CD14-positive monocyte (primary cell): ENCODE results near the gene SVIL. TPM values are rescaled to one million over a fixed set of nuclear protein-coding genes. Genes with fewer than 3 reads are reported as not detected.

ENCODE experiments used
- DNase-seq, 3 donors: peaks; one replicate each; pipeline ENCODE4 v3.0.0-alpha.2; 2011 to 2022
- H2AFZ ChIP-seq: 2 replicates; pipeline ENCODE4 v1.6.0; 2012; ENCODE audit warnings: mild to moderate bottlenecking, low read depth, low read length, inconsistent platforms; ENCODE audit not compliant: insufficient read depth, poor library complexity, severe bottlenecking
- H3K27ac ChIP-seq, 2 donors: 1 replicate in 1 of 2; 2 replicates in 1 of 2; pipeline ENCODE4 v1.5.1; 2012 to 2013; ENCODE audit warnings: low read length in 2 of 2, control low read depth in 1 of 2, inconsistent platforms in 1 of 2, low read depth in 1 of 2, mild to moderate bottlenecking in 1 of 2
- H3K27me3 ChIP-seq, 2 donors: one replicate each; pipeline versions ENCODE4 v1.6.0 to v1.6.1; 2011 to 2013; ENCODE audit warnings: low read length in 2 of 2; ENCODE audit not compliant: control insufficient read depth in 2 of 2, insufficient read depth in 2 of 2
- H3K36me3 ChIP-seq, 2 donors: replicated peaks in 1 of 2; 1 replicate in 1 of 2; 2 replicates in 1 of 2; pipeline versions ENCODE4 v1.5.1 to v1.6.1; 2012 to 2013; ENCODE audit warnings: low read length in 2 of 2, control low read depth in 1 of 2, inconsistent platforms in 1 of 2, mild to moderate bottlenecking in 1 of 2; ENCODE audit not compliant: insufficient read depth in 2 of 2, control insufficient read depth in 1 of 2
- H3K4me1 ChIP-seq, 2 donors: 1 replicate in 1 of 2; 2 replicates in 1 of 2; pipeline versions ENCODE4 v1.5.1 to v1.6.1; 2012 to 2013; ENCODE audit warnings: low read length in 2 of 2, control low read depth in 1 of 2, inconsistent platforms in 1 of 2, mild to moderate bottlenecking in 1 of 2, moderate library complexity in 1 of 2; ENCODE audit not compliant: insufficient read depth in 2 of 2, control insufficient read depth in 1 of 2
- H3K4me2 ChIP-seq: replicated peaks from 2 replicates; pipeline ENCODE3; 2012; ENCODE audit warnings: low read length, moderate library complexity, mild to moderate bottlenecking; ENCODE audit not compliant: poor library complexity, severe bottlenecking; ENCODE audit errors: extremely low read depth
- H3K4me3 ChIP-seq, 3 experiments: fragments of 200-600 bp in 1 of 3; sonication (generic) in 1 of 3; replicated peaks in 1 of 3; 1 replicate in 2 of 3; 2 replicates in 1 of 3; pipeline ENCODE4 v1.5.1; 2011 to 2013; ENCODE audit warnings: low read length in 3 of 3, mild to moderate bottlenecking in 3 of 3, control low read depth in 2 of 3, low read depth in 2 of 3, inconsistent platforms in 1 of 3, moderate library complexity in 1 of 3
- H3K79me2 ChIP-seq: 2 replicates; pipeline ENCODE4 v1.6.0; 2012; ENCODE audit warnings: mild to moderate bottlenecking, control low read depth, inconsistent platforms, low read length, moderate library complexity; ENCODE audit not compliant: insufficient read depth
- H3K9ac ChIP-seq: 2 replicates; pipeline ENCODE4 v1.6.0; 2017; ENCODE audit warnings: low read length, mild to moderate bottlenecking; ENCODE audit not compliant: insufficient read depth, poor library complexity, severe bottlenecking
- H3K9me3 ChIP-seq, 2 donors: replicated peaks in 1 of 2; 1 replicate in 1 of 2; 2 replicates in 1 of 2; pipeline versions ENCODE4 v1.5.1 to v1.6.1; 2012 to 2013; ENCODE audit warnings: low read length in 2 of 2, control low read depth in 1 of 2; ENCODE audit not compliant: control insufficient read depth in 1 of 2, insufficient read depth in 1 of 2
- H4K20me1 ChIP-seq: 2 replicates; pipeline ENCODE4 v1.6.0; 2012; ENCODE audit warnings: mild to moderate bottlenecking, low read length, control low read depth, moderate library complexity; ENCODE audit not compliant: insufficient read depth
- H3K27ac Mint-ChIP-seq, 7 donors: one replicate each; pipeline ENCODE4 v1.8.0; 2020; ENCODE audit warnings: mild to moderate bottlenecking in 7 of 7, mixed read lengths in 7 of 7, moderate library complexity in 6 of 7, inconsistent platforms in 2 of 7
- H3K27me3 Mint-ChIP-seq, 3 donors: one replicate each; pipeline ENCODE4 v1.8.0; 2021 to 2022; ENCODE audit warnings: low read depth in 3 of 3, mild to moderate bottlenecking in 3 of 3, mixed read lengths in 3 of 3, moderate library complexity in 3 of 3, inconsistent platforms in 1 of 3
- H3K36me3 Mint-ChIP-seq, 2 donors: one replicate each; pipeline ENCODE4 v1.8.0; 2020; ENCODE audit warnings: mixed read lengths in 2 of 2, inconsistent platforms in 1 of 2, mild to moderate bottlenecking in 1 of 2
- H3K4me1 Mint-ChIP-seq: one replicate; pipeline ENCODE4 v1.8.0; 2020; ENCODE audit warnings: mild to moderate bottlenecking, mixed read lengths
- H3K4me3 Mint-ChIP-seq, 2 donors: one replicate each; pipeline ENCODE4 v1.8.0; 2020; ENCODE audit warnings: mild to moderate bottlenecking in 2 of 2, mixed read lengths in 2 of 2, moderate library complexity in 1 of 2
- H3K9me3 Mint-ChIP-seq, 7 donors: one replicate each; pipeline ENCODE4 v1.8.0; 2020 to 2022; ENCODE audit warnings: mixed read lengths in 7 of 7, mild to moderate bottlenecking in 6 of 7, moderate library complexity in 6 of 7, inconsistent platforms in 2 of 7
- CTCF ChIP-seq: fragments of 200-600 bp; IDR thresholded peaks from one replicate; pipeline ENCODE4 v1.8.0; 2022; ENCODE audit warnings: antibody characterized with exemption, mild to moderate bottlenecking
- WGBS: methylation state at CpG from one replicate; pipeline ENCODE4 v1.1.5; 2013; ENCODE audit warnings: missing lambda C conversion rate; ENCODE audit not compliant: insufficient coverage; 5-methylcytosine and 5-hydroxymethylcytosine counted together
- intact Hi-C, 2 donors: fragments of 100-400 bp; cut with micrococcal nuclease; formaldehyde crosslinking; loops; one replicate each; pipeline versions ENCODE4 v1.15.0 to v1.15.1; 2023
- polyA plus RNA-seq, 3 donors: library from polyadenylated mRNA; depleted of rRNA in 1 of 3; unstranded in 2 of 3; stranded (reverse) in 1 of 3; fragments of 300-500 nt in 2 of 3; fragments of >200 nt in 1 of 3; fragmentation: Illumina TruSeq in 2 of 3; gene quantifications; 1 replicate in 2 of 3; 2 replicates in 1 of 3; pipeline ENCODE4 v1.2.3, GENCODE V29; 2012 to 2021

Gene SVIL
- polyA plus RNA-seq, 3 donors = 2.1 to 14.3 (median 5.8) TPM

- H3K4me2 ChIP-seq = no peak overlapping the region
- Mint-ChIP-seq H3K4me3 (no peak overlapping the region), H3K4me1 (no peaks in the 10 kb centered on the region), H3K36me3 (peaks cover 76 to 94% of the 10 kb centered on the region in 2 donors), H3K27ac (peak overlapping the region in 1 of 7 donors; percentile 16), H3K27me3 (peaks cover 0 to 2% (median 2%) of the 10 kb centered on the region in 3 donors), H3K9me3 (no peaks in the 10 kb centered on the region)
- intact Hi-C loops = no loop called here
- WGBS = 87% methylated on average over 16 of the region's 20 CpGs
- no peak for DNase-seq
- TF ChIP-seq CTCF = no peak
- H2AFZ ChIP-seq = no peak overlapping the region
- no peaks in the 10 kb centered on the region for H3K79me2 ChIP-seq
- H3K27ac ChIP-seq = no peak overlapping the region
- H3K27me3 ChIP-seq = no peaks in the 10 kb centered on the region
- no peaks in the 10 kb centered on the region for H4K20me1 ChIP-seq
- H3K9ac ChIP-seq = no peak overlapping the region
- peaks cover 71 to 97% of the 10 kb centered on the region in 2 donors for H3K36me3 ChIP-seq
- H3K4me3 ChIP-seq = no peak overlapping the region
- H3K4me1 ChIP-seq = no peaks in the 10 kb centered on the region
- H3K9me3 ChIP-seq = no peaks in the 10 kb centered on the region
Measured at GRCh38 chr10:29522061-29522855, 112.5 kb downstream of the SVIL start.

GRCh38 chr10:29519659-29520058 is 115.1 kb downstream of the SVIL start:
- Histone ChIP-seq H4K20me1 (no peaks in the 10 kb centered on the region), H3K4me3 (no peak overlapping the region), H3K4me1 (no peaks in the 10 kb centered on the region), H3K4me2 (no peak overlapping the region), H3K79me2 (no peaks in the 10 kb centered on the region), H3K36me3 (peaks cover 74 to 96% of the 10 kb centered on the region in 2 donors), H3K27ac (no peak overlapping the region), H2AFZ (no peak overlapping the region), H3K9me3 (no peaks in the 10 kb centered on the region), H3K9ac (no peak overlapping the region), H3K27me3 (no peaks in the 10 kb centered on the region)
- H3K4me3 Mint-ChIP-seq = no peak overlapping the region
- no peak for DNase-seq
- no peak overlapping the region for H3K27ac Mint-ChIP-seq
- no peaks in the 10 kb centered on the region for H3K4me1 Mint-ChIP-seq
- intact Hi-C loops = no loop called here
- peaks cover 0 to 2% (median 2%) of the 10 kb centered on the region in 3 donors for H3K27me3 Mint-ChIP-seq
- H3K9me3 Mint-ChIP-seq = no peaks in the 10 kb centered on the region
- TF ChIP-seq CTCF = no peak
- peaks cover 78 to 93% of the 10 kb centered on the region in 2 donors for H3K36me3 Mint-ChIP-seq
- no CpG with 5 or more reads among the region's 3 CpGs for WGBS
